MCF 10A (cell line): Measurements from ENCODE around the gene NRXN3. TPM values are rescaled to one million over a fixed set of nuclear protein-coding genes. Genes with fewer than 3 reads are reported as not detected.
A peak's percentile ranks its signal among the peaks of the same experiment; 100 is the strongest.

Source experiments
- BruUV-seq: library from RNA; stranded (reverse); fragments of 400-500 nt; replicated peaks from 2 replicates; lab custom pipeline; 2021; lab: Mats Ljungman, UMichigan
- CTCF ChIA-PET: fragments of 300-600 bp; sonication (Branson Sonifier 250); formaldehyde crosslinking; extraction: SDS; loops from one replicate; lab custom pipeline; 2021; ENCODE audit warnings: antibody characterized with exemption, inconsistent platforms; lab: Yijun Ruan, JAX
- POLR2A ChIA-PET: fragments of 300-600, 350-650 bp; sonication (Branson Sonifier 250); formaldehyde crosslinking; extraction: SDS; loops from one replicate; lab custom pipeline; 2020; ENCODE audit warnings: antibody characterized with exemption, inconsistent platforms; lab: Yijun Ruan, JAX
- DNase-seq: peaks from one replicate; pipeline ENCODE4 v3.0.0-alpha.2; 2018; ENCODE audit not compliant: unreplicated experiment
- H3K27ac Mint-ChIP-seq: one replicate; pipeline ENCODE4 v1.8.0; 2022; ENCODE audit warnings: mild to moderate bottlenecking, low read depth, mixed read lengths; ENCODE audit not compliant: unreplicated experiment
- H3K27me3 Mint-ChIP-seq: one replicate; pipeline ENCODE4 v1.8.0; 2022; ENCODE audit warnings: mixed read lengths; ENCODE audit not compliant: insufficient read depth, unreplicated experiment
- H3K36me3 Mint-ChIP-seq: one replicate; pipeline ENCODE4 v1.8.0; 2022; ENCODE audit warnings: mild to moderate bottlenecking, moderate library complexity, mixed read lengths; ENCODE audit not compliant: insufficient read depth, unreplicated experiment
- H3K4me1 Mint-ChIP-seq: one replicate; pipeline ENCODE4 v1.8.0; 2022; ENCODE audit warnings: mixed read lengths; ENCODE audit not compliant: insufficient read depth, unreplicated experiment
- H3K4me3 Mint-ChIP-seq: one replicate; pipeline ENCODE4 v1.8.0; 2022; ENCODE audit warnings: mild to moderate bottlenecking, moderate library complexity, mixed read lengths; ENCODE audit not compliant: unreplicated experiment
- H3K9me3 Mint-ChIP-seq: one replicate; pipeline ENCODE4 v1.8.0; 2022; ENCODE audit warnings: mixed read lengths; ENCODE audit not compliant: unreplicated experiment
- intact Hi-C: fragments of 100-400 bp; cut with micrococcal nuclease; formaldehyde crosslinking; loops from 2 replicates; pipeline ENCODE4 v1.14.1; 2022
- total RNA-seq: library from RNA; stranded (reverse); gene quantifications from 2 replicates; pipeline ENCODE4 v1.2.3, GENCODE V29; 2022
- TF ChIP-seq, protein P1 (sequence below): fragments of 200-600 bp; IDR thresholded peaks from one replicate; pipeline ENCODE4 v1.8.0; 2022; ENCODE audit warnings: antibody characterized with exemption, mild to moderate bottlenecking; ENCODE audit not compliant: unreplicated experiment

NRXN3 gene
- total RNA-seq, 1 experiment from 2014 or later, result not detected

DNA sequence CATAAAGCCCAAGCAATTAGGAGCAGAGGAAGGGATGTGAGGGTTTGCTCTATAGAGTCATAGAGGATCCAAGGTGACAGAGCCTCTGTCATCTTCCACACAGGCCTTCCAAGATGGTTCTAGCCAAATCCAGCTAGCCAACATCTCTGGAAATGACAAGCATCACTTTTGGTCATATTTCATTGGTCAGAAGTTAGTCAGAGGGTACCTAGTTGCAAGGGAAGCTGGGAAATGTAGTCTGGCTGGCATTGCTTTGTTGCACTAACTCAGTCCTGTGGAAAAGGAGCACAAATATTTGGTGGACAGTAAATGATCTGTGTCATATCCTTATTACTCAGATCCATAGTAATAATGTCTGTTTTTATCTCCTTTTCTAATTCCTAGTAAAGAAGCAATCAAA lies 715.7 kb downstream of the NRXN3 start:
- TF ChIP-seq, protein P1, sequence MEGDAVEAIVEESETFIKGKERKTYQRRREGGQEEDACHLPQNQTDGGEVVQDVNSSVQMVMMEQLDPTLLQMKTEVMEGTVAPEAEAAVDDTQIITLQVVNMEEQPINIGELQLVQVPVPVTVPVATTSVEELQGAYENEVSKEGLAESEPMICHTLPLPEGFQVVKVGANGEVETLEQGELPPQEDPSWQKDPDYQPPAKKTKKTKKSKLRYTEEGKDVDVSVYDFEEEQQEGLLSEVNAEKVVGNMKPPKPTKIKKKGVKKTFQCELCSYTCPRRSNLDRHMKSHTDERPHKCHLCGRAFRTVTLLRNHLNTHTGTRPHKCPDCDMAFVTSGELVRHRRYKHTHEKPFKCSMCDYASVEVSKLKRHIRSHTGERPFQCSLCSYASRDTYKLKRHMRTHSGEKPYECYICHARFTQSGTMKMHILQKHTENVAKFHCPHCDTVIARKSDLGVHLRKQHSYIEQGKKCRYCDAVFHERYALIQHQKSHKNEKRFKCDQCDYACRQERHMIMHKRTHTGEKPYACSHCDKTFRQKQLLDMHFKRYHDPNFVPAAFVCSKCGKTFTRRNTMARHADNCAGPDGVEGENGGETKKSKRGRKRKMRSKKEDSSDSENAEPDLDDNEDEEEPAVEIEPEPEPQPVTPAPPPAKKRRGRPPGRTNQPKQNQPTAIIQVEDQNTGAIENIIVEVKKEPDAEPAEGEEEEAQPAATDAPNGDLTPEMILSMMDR, result no peak
- no peak for DNase-seq
- no peaks in the 10 kb centered on the region for H3K9me3 Mint-ChIP-seq
- no peak overlapping the region for H3K27ac Mint-ChIP-seq
- H3K4me1 Mint-ChIP-seq, result no peaks in the 10 kb centered on the region
- intact Hi-C loops, result no loop called here
- H3K27me3 Mint-ChIP-seq, result peaks cover 40% of the 10 kb centered on the region
- ChIA-PET POLR2A (no interaction called here), CTCF (interaction anchor here (1.1 kb wide), 1 partner anchor 16 kb away, joined by 3 read pairs; no protein-coding TSS in a partner anchor)
- BruUV-seq, result no TSS peak
- H3K36me3 Mint-ChIP-seq, result no peaks in the 10 kb centered on the region
- no peak overlapping the region for H3K4me3 Mint-ChIP-seq

DNA sequence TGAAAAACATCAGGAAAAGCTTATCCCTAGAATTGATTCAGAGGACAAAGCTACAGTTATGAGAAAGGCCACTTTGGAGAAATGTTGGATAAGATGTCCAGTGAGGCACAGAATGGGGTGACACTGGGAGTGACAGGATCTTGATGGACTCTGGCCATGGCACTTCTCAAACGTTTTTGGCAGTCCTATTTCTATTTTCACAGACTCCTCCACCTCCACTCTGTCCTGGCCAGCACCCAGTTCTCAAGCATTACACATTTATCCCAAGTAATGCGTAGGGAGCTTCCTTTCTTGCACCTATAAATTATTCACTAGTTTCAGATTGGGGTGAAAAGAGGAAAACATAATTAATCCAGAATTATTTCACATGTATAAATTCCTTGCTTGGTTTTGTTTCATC lies 727.3 kb downstream of the NRXN3 start:
- H3K9me3 Mint-ChIP-seq, result no peaks in the 10 kb centered on the region
- ChIA-PET POLR2A (no interaction called here), CTCF (no interaction called here)
- TF ChIP-seq, protein P1, result no peak
- peaks cover 64% of the 10 kb centered on the region for H3K27me3 Mint-ChIP-seq
- no peak for DNase-seq
- intact Hi-C loops, result no loop called here
- H3K27ac Mint-ChIP-seq, result no peak overlapping the region
- no TSS peak for BruUV-seq
- H3K36me3 Mint-ChIP-seq, result no peaks in the 10 kb centered on the region
- no peak overlapping the region for H3K4me3 Mint-ChIP-seq
- no peaks in the 10 kb centered on the region for H3K4me1 Mint-ChIP-seq

DNA sequence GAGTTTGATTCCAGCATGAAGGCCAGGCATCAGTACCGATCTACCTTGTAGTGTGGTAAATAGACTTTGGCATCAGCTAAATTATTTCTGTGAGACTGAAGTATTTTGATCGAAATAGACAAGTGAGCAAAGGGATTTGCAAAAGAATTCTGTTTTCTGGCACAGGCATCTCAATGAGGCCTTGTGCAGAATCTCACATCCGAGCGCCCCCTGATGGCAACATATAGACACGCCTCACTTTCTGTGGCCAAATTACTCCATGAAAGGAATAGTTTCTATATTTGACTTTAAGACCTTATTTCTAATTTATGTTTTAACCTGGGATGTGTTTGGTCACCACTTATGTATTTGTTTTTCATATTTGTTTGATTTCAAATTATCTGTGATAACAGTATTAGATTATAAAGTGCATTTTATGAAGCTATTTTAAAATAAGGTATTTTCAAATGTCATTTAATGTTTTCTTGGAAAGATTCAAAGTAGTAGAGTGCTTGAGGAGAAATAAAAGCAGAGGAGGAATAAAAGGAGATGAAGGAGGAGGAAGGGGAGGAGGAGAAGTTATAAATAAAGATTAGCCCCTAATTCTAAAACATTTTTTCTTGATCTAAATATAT lies 731.9 kb downstream of the NRXN3 start:
- DNase-seq, result peak; percentile 58
- BruUV-seq, result no TSS peak
- peaks cover 55% of the 10 kb centered on the region for H3K27me3 Mint-ChIP-seq
- H3K4me1 Mint-ChIP-seq, result no peaks in the 10 kb centered on the region
- intact Hi-C loops, result no loop called here
- CTCF ChIA-PET, result interaction anchor here (0.6 to 1.6 kb wide), 11 partner anchors 11 to 1547 kb away, joined by 3 to 4 read pairs (median 3); no protein-coding TSS in a partner anchor
- TF ChIP-seq, protein P1, result peak; percentile 47
- POLR2A ChIA-PET, result no interaction called here
- H3K27ac Mint-ChIP-seq, result no peak overlapping the region
- H3K4me3 Mint-ChIP-seq, result no peak overlapping the region
- H3K9me3 Mint-ChIP-seq, result no peaks in the 10 kb centered on the region
- no peaks in the 10 kb centered on the region for H3K36me3 Mint-ChIP-seq

DNA sequence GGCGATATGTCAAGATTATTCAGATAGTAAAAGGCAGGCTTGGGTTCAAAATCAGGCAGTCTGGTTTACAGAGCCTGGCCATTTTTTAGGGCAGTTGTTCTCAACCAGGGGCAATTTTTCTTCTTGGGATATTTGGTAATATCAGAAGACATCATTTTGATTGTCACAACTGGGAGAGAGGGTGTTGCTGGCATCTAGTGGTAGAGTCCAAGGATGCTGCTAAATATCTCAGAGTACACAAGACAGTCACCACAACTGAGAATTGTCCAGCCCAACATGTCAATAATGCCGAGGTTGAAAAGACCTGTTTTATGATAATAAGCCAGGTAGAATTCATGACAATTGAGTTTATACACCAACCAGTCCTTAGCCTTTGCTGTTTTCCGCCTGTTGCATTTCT lies 733.9 kb downstream of the NRXN3 start:
- POLR2A ChIA-PET, result no interaction called here
- intact Hi-C loops, result no loop called here
- CTCF ChIA-PET, result no interaction called here
- Mint-ChIP-seq H3K27ac (no peak overlapping the region), H3K9me3 (no peaks in the 10 kb centered on the region), H3K36me3 (no peaks in the 10 kb centered on the region), H3K4me1 (no peaks in the 10 kb centered on the region), H3K27me3 (peaks cover 53% of the 10 kb centered on the region), H3K4me3 (no peak overlapping the region)
- BruUV-seq, result no TSS peak
- no peak for DNase-seq
- TF ChIP-seq, protein P1, result no peak
